Retinal pigment epithelial cell (primary cell): ENCODE data around the gene FGB.

ENCODE experiments used
- DNase-seq: peaks from one replicate; pipeline ENCODE4 v3.0.0-alpha.2; 2010; ENCODE audit warnings: low read depth
- H3K4me3 ChIP-seq: 2 replicates; pipeline ENCODE4 v1.5.1; 2011; ENCODE audit warnings: mild to moderate bottlenecking, low read length, control low read depth, moderate library complexity
- TF ChIP-seq, protein P1 (sequence below): conservative IDR thresholded peaks from 2 replicates; pipeline ENCODE4 v1.5.1; 2011; ENCODE audit warnings: low read depth, low read length, control low read depth, inconsistent platforms

FGB gene

DNA sequence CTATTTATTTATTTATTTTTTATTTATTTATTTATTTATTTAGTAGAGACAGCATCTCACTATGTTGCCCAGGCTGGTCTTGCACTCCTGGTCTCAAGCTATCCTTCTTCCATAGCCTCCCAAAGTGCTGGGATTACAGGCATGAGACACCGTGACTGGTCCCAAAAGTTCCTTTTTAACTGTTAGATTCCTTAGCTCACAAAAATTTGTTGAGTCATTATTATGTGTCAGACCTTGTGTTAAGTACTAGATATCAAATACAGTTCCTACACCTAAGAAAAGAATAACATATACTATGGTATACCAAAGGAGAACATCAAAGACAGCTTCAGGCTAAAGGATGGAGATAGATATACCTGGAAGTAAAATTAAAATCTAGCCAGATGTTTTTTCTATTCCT lies 16.1 kb downstream of the FGB start:
- no peak overlapping the region for H3K4me3 ChIP-seq
- DNase-seq, result no peak
- TF ChIP-seq, protein P1, sequence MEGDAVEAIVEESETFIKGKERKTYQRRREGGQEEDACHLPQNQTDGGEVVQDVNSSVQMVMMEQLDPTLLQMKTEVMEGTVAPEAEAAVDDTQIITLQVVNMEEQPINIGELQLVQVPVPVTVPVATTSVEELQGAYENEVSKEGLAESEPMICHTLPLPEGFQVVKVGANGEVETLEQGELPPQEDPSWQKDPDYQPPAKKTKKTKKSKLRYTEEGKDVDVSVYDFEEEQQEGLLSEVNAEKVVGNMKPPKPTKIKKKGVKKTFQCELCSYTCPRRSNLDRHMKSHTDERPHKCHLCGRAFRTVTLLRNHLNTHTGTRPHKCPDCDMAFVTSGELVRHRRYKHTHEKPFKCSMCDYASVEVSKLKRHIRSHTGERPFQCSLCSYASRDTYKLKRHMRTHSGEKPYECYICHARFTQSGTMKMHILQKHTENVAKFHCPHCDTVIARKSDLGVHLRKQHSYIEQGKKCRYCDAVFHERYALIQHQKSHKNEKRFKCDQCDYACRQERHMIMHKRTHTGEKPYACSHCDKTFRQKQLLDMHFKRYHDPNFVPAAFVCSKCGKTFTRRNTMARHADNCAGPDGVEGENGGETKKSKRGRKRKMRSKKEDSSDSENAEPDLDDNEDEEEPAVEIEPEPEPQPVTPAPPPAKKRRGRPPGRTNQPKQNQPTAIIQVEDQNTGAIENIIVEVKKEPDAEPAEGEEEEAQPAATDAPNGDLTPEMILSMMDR, result no peak

DNA sequence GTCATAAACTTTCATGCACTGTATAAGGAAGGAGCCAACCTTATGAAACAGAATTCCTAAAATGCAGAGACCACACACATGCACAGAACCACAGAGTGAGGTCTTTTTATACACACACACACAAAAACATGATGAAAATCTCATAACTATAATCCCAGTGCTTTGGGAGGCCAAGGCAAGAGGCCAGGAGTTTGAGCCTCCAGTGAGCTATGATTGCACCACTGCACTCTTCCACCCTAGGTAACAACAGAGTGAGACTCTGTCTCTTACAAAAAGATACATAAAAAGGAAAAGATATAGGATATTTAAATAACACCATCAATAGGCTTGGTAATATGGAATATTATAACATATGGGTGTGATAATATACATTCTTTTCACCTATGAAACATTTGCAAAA lies 17.1 kb downstream of the FGB start:
- no peak for DNase-seq
- TF ChIP-seq, protein P1, result no peak
- H3K4me3 ChIP-seq, result no peak overlapping the region

DNA sequence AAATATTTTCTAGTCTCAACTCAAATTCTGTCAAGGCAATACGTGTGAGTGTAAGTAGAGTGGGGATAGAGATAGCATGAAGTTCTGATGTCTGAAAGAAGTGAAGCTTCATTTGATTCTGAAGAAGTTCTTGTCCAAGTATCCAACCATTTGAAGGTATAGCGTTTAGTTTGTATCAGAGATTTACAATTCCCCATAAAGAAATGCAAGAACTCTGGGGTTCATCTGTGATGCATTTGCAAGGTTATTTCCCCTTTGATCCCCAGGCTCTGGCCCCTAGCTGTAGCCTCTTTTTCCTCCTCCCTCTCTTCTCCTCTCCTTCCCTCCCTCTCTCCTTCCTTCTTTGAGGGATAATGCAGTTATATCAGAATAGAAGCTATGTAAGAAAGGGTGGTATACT lies 19.9 kb downstream of the FGB start:
- TF ChIP-seq, protein P1, result no peak
- no peak overlapping the region for H3K4me3 ChIP-seq
- DNase-seq, result no peak

DNA sequence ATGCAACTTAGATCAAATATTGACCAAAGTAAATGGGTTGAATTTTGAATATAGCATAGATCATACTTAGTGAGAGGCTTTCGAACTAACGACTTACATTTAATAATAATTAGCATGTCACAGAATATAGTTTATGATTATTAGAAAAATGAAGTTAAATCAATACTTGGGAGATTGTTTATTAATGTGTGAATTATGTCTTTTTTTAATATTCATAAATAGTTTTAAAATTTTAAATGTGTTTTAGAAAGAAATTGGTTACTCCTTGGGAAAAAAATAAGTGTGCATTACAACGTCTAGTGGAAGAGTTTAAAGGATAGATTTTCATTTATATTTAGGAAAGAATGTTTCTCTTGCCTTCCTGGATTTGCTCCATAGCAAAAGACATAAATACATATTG lies 20.4 kb downstream of the FGB start:
- no peak overlapping the region for H3K4me3 ChIP-seq
- DNase-seq, result no peak
- TF ChIP-seq, protein P1, result no peak

DNA sequence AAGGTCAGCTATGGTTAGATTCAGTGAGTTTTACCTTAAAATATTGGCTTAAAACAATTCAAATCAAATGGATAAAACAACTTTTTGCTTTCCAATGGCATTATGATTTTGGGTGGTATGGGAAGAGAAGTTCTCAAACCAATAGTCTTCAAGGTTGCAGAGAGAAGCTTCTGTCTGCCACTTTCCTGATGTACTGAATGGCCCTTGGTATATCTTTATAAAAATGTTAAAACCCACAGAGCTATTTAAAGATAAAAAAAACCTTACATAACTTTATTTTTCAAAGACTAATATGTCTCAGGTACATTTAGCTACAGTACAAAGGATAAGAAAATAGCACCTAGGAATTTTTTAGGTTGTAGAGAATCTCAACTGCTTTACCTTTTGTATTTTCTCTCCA lies 20.9 kb downstream of the FGB start:
- no peak for DNase-seq
- TF ChIP-seq, protein P1, result no peak
- H3K4me3 ChIP-seq, result no peak overlapping the region

DNA sequence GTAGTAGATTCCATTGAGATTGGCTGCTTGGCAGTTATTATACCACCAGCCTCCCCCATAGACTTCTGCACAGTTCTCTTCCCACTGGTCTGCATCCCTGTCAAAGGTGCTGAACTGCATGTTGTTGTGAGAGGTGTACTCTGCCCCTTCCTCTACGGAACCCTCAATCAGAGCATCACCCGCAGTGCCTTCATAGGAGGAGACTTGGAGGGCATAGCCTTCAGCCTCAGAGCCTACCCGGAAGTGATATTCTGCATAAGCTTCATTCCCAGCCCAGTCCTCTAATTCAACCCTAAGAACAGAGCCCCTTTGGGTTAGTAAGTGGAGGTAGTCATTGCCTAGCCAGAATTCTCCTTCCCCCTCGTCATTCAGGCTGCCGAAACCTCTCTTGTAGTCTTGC lies 21.4 kb downstream of the FGB start:
- H3K4me3 ChIP-seq, result no peak overlapping the region
- no peak for DNase-seq
- TF ChIP-seq, protein P1, result no peak

DNA sequence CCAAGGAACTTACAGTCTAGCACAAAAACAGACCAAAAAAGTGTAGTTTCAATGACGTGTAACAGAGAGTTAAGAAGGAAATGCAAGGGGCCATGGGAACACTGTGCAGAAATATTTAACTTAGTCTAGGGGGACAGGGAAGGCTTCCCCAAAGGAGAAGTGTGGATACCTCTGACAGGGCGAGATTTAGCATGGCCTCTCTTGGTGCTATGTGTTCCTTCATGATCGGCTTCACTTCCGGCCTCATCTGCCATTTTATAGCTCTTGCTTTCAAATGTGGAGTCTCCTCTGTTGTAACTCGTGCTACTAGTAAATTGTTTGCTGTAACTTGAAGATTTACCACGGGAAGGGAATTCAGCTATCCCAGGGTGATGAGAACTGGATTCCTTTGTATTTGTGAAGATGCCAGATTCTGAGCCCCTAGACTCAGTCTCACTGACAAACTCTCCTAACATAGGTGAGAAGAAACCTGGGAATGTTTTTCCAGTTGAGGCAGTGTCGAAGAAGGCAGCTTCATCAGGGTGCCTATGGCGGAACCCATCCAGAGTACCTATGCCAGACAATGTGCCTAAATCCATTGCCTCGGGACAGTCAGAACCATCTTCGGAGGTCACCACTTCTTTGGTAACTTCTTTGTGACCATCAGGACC lies 22.7 kb downstream of the FGB start:
- TF ChIP-seq, protein P1, result no peak
- DNase-seq, result no peak
- H3K4me3 ChIP-seq, result no peak overlapping the region
